ENCODE results near the gene PPP4R3B.

PPP4R3B gene

DNA sequence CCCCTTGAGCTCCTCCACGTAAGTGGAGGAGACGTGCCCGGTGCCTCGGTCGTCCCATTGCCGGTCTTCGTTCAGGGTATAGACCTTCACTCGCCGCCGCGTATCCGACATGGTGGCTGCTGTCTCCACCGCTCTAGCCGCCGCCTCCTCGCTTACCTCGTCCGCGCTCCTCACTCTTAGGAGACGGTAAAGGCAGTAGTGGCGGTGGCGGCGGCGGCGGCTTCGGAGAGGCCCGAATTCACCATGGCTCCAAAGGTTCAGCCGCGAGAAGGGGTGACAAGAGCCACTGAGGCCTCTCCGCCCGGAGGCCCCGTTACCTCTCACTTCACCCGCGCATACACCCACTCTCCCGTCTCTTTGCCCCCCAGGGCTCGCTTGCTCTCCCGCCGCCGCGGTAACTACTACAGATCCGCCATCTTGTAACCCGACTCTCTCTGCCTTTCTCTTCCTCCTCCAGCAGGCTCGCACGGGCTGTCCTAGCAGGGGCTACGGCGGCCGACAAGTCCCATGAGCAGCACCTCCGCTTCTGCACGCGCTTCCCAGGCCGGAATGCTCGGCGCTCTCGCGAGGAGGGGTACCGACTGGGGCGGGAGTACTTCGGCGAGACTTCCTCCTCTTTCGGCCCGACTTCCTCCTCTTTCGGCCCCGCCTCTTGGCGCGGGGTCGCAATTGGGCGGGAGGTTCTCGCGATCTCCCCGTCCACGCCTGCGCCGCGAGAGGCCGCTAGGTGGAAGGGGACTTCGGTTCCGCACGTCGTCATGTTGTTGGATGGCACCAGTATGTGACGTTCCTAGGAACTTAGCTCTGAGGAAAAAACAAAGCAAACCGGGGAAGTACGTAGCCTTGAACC lies at the start of gene PPP4R3B:
Gene PPP4R3B (minus strand): TSS at position 448 of the 850 bp plus-strand sequence. CDS start 337 bp downstream, at position 111.
- ChIA-PET CTCF (interaction anchor here (0.7 kb wide), 1 partner anchor 417 kb away, joined by 3 read pairs; no protein-coding TSS in a partner anchor), POLR2A (interaction anchor here (1.0 to 3.0 kb wide), 6 partner anchors 8 to 567 kb away, joined by 3 to 28 read pairs (median 4); partner anchors contain the start of genes CFAP36, CLHC1, RPS27A and RTN4)
- Histone ChIP-seq H3K36me3 (ENCODE audit: control insufficient read depth in 2 of 2, insufficient read depth in 1 of 2, low read length in 2 of 2) (peaks cover 20% of the 10 kb centered on the region in 2 experiments), H3K27ac (ENCODE audit: extremely low read depth, low read depth, low read length) (peak within 1 kb of the TSS; percentile 96), H3K4me3 (ENCODE audit: low read depth, low read length) (peak within 1 kb of the TSS; percentile 90), H3K9me3 (ENCODE audit: control insufficient read depth, insufficient read depth, low read depth, low read length) (no peaks in the 10 kb centered on the region), H3K4me1 (ENCODE audit: control insufficient read depth, insufficient read depth, low read length) (peaks cover 2% of the 10 kb centered on the region; the same call in 1 of the 2 replicates)
- TF ChIP-seq ZSCAN30 (tag by site-specific recombination; IDR thresholded peaks at IDR 0.05) (no peak; the same call in 1 of the 2 replicates), ZNF660 (tag by site-specific recombination; IDR thresholded peaks at IDR 0.05) (peak; percentile 17; the same call in 1 of the 2 replicates), ZNF112 (tag by site-specific recombination; IDR thresholded peaks at IDR 0.05) (no peak), KLF16 (tag by site-specific recombination; IDR thresholded peaks at IDR 0.05) (peak; percentile 96), ZNF10 (tag by site-specific recombination; IDR thresholded peaks at IDR 0.05) (0 out of 2 replicates have a peak, but pooled peaks have one; percentile 16), ZFHX2 (tag by site-specific recombination; conservative IDR thresholded peaks at IDR 0.05) (peak; percentile 69), ZNF366 (tag by site-specific recombination; conservative IDR thresholded peaks at IDR 0.05) (peak; percentile 79), YY1 (tag by site-specific recombination; IDR thresholded peaks at IDR 0.05) (peak; percentile 92), KLF10 (tag by site-specific recombination; IDR thresholded peaks at IDR 0.05) (peak; percentile 96), KLF1 (tag by site-specific recombination; IDR thresholded peaks at IDR 0.05) (peak; percentile 44), ZFP41 (tag by site-specific recombination; IDR thresholded peaks at IDR 0.05; ENCODE audit: borderline replicate concordance) (no peak), ZNF664 (tag by site-specific recombination; IDR thresholded peaks at IDR 0.05) (0 out of 2 replicates have a peak, but pooled peaks have one; percentile 10), TRIM28 (IDR thresholded peaks at IDR 0.05; ENCODE audit: borderline replicate concordance, low read length) (0 out of 2 replicates have a peak, but pooled peaks have one; percentile 9), GLIS2 (tag by site-specific recombination; IDR thresholded peaks at IDR 0.05) (peak; percentile 65), ZXDB (tag by site-specific recombination; IDR thresholded peaks at IDR 0.05) (peak; percentile 100), ZBTB8A (tag by site-specific recombination; IDR thresholded peaks at IDR 0.05) (peak; percentile 56), GLIS1 (tag by site-specific recombination; IDR thresholded peaks at IDR 0.05) (peak; percentile 84), ZBTB7A (tag by site-specific recombination; IDR thresholded peaks at IDR 0.05; ENCODE audit: low read depth) (0 out of 2 replicates have a peak, but pooled peaks have one; percentile 18), ZNF610 (tag by site-specific recombination; IDR thresholded peaks at IDR 0.05; ENCODE audit: borderline replicate concordance) (peak; percentile 52; the same call in 1 of the 2 replicates)
- TF ChIP-seq, protein P1, sequence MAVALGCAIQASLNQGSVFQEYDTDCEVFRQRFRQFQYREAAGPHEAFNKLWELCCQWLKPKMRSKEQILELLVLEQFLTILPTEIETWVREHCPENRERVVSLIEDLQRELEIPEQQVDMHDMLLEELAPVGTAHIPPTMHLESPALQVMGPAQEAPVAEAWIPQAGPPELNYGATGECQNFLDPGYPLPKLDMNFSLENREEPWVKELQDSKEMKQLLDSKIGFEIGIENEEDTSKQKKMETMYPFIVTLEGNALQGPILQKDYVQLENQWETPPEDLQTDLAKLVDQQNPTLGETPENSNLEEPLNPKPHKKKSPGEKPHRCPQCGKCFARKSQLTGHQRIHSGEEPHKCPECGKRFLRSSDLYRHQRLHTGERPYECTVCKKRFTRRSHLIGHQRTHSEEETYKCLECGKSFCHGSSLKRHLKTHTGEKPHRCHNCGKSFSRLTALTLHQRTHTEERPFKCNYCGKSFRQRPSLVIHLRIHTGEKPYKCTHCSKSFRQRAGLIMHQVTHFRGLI (tag by site-specific recombination; IDR thresholded peaks at IDR 0.05), result no peak
- TF ChIP-seq, protein P2, sequence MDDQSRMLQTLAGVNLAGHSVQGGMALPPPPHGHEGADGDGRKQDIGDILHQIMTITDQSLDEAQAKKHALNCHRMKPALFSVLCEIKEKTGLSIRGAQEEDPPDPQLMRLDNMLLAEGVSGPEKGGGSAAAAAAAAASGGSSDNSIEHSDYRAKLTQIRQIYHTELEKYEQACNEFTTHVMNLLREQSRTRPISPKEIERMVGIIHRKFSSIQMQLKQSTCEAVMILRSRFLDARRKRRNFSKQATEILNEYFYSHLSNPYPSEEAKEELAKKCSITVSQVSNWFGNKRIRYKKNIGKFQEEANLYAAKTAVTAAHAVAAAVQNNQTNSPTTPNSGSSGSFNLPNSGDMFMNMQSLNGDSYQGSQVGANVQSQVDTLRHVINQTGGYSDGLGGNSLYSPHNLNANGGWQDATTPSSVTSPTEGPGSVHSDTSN (CRISPR knock-in tag; IDR thresholded peaks at IDR 0.05), result peak; percentile 78; the same call in 1 of the 2 replicates
- TF ChIP-seq, protein P3, sequence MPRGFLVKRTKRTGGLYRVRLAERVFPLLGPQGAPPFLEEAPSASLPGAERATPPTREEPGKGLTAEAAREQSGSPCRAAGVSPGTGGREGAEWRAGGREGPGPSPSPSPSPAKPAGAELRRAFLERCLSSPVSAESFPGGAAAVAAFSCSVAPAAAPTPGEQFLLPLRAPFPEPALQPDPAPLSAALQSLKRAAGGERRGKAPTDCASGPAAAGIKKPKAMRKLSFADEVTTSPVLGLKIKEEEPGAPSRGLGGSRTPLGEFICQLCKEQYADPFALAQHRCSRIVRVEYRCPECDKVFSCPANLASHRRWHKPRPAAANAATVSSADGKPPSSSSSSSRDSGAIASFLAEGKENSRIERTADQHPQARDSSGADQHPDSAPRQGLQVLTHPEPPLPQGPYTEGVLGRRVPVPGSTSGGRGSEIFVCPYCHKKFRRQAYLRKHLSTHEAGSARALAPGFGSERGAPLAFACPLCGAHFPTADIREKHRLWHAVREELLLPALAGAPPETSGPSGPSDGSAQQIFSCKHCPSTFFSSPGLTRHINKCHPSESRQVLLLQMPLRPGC (tag by site-specific recombination; IDR thresholded peaks at IDR 0.05), result peak; percentile 82
- TF ChIP-seq, protein P4, sequence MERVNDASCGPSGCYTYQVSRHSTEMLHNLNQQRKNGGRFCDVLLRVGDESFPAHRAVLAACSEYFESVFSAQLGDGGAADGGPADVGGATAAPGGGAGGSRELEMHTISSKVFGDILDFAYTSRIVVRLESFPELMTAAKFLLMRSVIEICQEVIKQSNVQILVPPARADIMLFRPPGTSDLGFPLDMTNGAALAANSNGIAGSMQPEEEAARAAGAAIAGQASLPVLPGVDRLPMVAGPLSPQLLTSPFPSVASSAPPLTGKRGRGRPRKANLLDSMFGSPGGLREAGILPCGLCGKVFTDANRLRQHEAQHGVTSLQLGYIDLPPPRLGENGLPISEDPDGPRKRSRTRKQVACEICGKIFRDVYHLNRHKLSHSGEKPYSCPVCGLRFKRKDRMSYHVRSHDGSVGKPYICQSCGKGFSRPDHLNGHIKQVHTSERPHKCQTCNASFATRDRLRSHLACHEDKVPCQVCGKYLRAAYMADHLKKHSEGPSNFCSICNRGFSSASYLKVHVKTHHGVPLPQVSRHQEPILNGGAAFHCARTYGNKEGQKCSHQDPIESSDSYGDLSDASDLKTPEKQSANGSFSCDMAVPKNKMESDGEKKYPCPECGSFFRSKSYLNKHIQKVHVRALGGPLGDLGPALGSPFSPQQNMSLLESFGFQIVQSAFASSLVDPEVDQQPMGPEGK (tag by site-specific recombination; IDR thresholded peaks at IDR 0.05), result peak; percentile 60; the same call in 1 of the 2 replicates
- TF ChIP-seq, protein P5, sequence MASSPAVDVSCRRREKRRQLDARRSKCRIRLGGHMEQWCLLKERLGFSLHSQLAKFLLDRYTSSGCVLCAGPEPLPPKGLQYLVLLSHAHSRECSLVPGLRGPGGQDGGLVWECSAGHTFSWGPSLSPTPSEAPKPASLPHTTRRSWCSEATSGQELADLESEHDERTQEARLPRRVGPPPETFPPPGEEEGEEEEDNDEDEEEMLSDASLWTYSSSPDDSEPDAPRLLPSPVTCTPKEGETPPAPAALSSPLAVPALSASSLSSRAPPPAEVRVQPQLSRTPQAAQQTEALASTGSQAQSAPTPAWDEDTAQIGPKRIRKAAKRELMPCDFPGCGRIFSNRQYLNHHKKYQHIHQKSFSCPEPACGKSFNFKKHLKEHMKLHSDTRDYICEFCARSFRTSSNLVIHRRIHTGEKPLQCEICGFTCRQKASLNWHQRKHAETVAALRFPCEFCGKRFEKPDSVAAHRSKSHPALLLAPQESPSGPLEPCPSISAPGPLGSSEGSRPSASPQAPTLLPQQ (tag by site-specific recombination; IDR thresholded peaks at IDR 0.05), result peak; percentile 68
- TF ChIP-seq, protein P6, sequence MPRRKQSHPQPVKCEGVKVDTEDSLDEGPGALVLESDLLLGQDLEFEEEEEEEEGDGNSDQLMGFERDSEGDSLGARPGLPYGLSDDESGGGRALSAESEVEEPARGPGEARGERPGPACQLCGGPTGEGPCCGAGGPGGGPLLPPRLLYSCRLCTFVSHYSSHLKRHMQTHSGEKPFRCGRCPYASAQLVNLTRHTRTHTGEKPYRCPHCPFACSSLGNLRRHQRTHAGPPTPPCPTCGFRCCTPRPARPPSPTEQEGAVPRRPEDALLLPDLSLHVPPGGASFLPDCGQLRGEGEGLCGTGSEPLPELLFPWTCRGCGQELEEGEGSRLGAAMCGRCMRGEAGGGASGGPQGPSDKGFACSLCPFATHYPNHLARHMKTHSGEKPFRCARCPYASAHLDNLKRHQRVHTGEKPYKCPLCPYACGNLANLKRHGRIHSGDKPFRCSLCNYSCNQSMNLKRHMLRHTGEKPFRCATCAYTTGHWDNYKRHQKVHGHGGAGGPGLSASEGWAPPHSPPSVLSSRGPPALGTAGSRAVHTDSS (tag by site-specific recombination; IDR thresholded peaks at IDR 0.05), result peak; percentile 65
- TF ChIP-seq, protein P7, sequence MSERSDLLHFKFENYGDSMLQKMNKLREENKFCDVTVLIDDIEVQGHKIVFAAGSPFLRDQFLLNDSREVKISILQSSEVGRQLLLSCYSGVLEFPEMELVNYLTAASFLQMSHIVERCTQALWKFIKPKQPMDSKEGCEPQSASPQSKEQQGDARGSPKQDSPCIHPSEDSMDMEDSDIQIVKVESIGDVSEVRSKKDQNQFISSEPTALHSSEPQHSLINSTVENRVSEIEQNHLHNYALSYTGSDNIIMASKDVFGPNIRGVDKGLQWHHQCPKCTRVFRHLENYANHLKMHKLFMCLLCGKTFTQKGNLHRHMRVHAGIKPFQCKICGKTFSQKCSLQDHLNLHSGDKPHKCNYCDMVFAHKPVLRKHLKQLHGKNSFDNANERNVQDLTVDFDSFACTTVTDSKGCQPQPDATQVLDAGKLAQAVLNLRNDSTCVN (tag by site-specific recombination; optimal IDR thresholded peaks at IDR 0.05), result peak; percentile 88
